HEK293T (cell line): ENCODE results near the gene SLC22A14.

Experiments
- ARNT ChIP-seq: fragments of 450-650 bp; IDR thresholded peaks from 2 replicates; pipeline ENCODE4 v1.6.1; 2017; ENCODE audit warnings: mild to moderate bottlenecking
- BHLHE40 ChIP-seq: fragments of 450-650 bp; IDR thresholded peaks from 2 replicates; pipeline ENCODE4 v1.6.1; 2016; ENCODE audit warnings: mild to moderate bottlenecking, moderate library complexity, borderline replicate concordance
- ELF4 ChIP-seq: fragments of 450-650 bp; IDR thresholded peaks from 2 replicates; pipeline ENCODE4 v1.6.1; 2017; ENCODE audit warnings: antibody characterized with exemption
- FOXA1 ChIP-seq: fragments of 450-650 bp; IDR thresholded peaks from 2 replicates; pipeline ENCODE4 v1.6.1; 2016; ENCODE audit warnings: mild to moderate bottlenecking
- FOXM1 ChIP-seq: fragments of 450-650 bp; IDR thresholded peaks from 2 replicates; pipeline ENCODE4 v1.6.1; 2017; ENCODE audit warnings: mild to moderate bottlenecking, borderline replicate concordance
- HDGF ChIP-seq: fragments of 450-650 bp; IDR thresholded peaks from 2 replicates; pipeline ENCODE4 v1.6.1; 2017; ENCODE audit warnings: antibody characterized with exemption, borderline replicate concordance
- L3MBTL2 ChIP-seq: fragments of 450-650 bp; conservative IDR thresholded peaks from 2 replicates; pipeline ENCODE4 v1.6.1; 2016; ENCODE audit warnings: mild to moderate bottlenecking
- LEF1 ChIP-seq: fragments of 450-650 bp; IDR thresholded peaks from 2 replicates; pipeline ENCODE4 v1.6.1; 2017; ENCODE audit warnings: mild to moderate bottlenecking, borderline replicate concordance
- NFRKB ChIP-seq: fragments of 450-650 bp; IDR thresholded peaks from 2 replicates; pipeline ENCODE4 v1.6.1; 2016; ENCODE audit warnings: mild to moderate bottlenecking, moderate library complexity
- SP1 ChIP-seq: fragments of 450-650 bp; IDR thresholded peaks from 2 replicates; pipeline ENCODE4 v1.6.1; 2017
- SUZ12 ChIP-seq: fragments of 450-650 bp; IDR thresholded peaks from 2 replicates; pipeline ENCODE4 v1.6.1; 2016; ENCODE audit warnings: mild to moderate bottlenecking
- TARDBP ChIP-seq: fragments of 450-650 bp; IDR thresholded peaks from 2 replicates; pipeline ENCODE4 v1.6.1; 2016
- ZNF384 ChIP-seq: fragments of 450-650 bp; IDR thresholded peaks from 2 replicates; pipeline ENCODE4 v1.6.1; 2016
- TF ChIP-seq, protein P1 (sequence below): fragments of 450-650 bp; IDR thresholded peaks from 2 replicates; pipeline ENCODE4 v1.6.1; 2016

DNA sequence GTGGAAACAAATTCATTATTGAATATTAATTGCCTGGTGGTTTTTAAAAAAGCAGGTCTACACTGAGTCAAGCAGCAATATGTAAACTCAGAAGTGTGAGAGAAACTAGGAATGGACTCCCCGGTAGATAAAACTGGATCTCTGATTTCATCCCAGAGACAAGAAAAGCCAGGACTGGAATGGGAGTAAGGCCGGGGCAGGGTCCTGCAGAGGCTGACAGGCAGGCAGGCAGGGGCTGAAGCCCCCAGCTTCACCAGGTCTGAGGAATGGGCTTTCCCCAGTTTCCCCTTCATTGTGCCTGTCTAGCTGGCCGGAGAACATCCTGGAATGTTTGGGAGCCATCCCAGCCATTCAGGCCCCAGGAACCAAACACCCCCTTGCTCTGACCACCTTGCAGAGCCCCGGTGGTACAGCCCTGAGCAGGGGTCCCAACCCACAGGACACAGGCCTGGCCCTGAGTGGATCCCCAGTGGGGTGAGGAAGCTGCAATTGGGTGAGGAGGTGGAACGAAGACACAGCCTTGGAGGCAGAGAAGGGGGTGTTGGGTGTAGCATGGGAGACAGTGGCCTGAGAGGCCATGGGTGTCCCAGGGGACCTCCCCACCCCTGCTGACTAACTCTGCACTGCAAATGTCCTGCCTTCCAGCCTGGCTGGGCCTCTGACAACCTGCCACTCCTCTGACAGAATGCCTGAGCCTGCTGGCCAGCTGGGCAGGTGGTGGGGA, 32.8 kb downstream of the SLC22A14 start:
- TF ChIP-seq BHLHE40 (no peak), SUZ12 (no peak), FOXM1 (no peak), ZNF384 (no peak), FOXA1 (no peak), L3MBTL2 (no peak), NFRKB (no peak), ELF4 (no peak), LEF1 (no peak), SP1 (no peak), TARDBP (no peak), ARNT (no peak), HDGF (no peak)
- TF ChIP-seq, protein P1, sequence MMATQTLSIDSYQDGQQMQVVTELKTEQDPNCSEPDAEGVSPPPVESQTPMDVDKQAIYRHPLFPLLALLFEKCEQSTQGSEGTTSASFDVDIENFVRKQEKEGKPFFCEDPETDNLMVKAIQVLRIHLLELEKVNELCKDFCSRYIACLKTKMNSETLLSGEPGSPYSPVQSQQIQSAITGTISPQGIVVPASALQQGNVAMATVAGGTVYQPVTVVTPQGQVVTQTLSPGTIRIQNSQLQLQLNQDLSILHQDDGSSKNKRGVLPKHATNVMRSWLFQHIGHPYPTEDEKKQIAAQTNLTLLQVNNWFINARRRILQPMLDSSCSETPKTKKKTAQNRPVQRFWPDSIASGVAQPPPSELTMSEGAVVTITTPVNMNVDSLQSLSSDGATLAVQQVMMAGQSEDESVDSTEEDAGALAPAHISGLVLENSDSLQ: no peak
